Mesothelial cell of epicardium (in vitro differentiated cells): ENCODE results near the gene GALNT13. TPM values are rescaled to one million over a fixed set of nuclear protein-coding genes. Genes with fewer than 3 reads are reported as not detected.

Experiments
- DNase-seq, 2 experiments: peaks; one replicate each; pipeline ENCODE4 v3.0.0; 2021; ENCODE audit warnings: low spot score in 2 of 2; ENCODE audit not compliant: unreplicated experiment in 2 of 2
- H3K27ac Mint-ChIP-seq: 2 replicates; pipeline ENCODE4 v1.8.0; 2021; ENCODE audit warnings: mixed read lengths
- H3K27me3 Mint-ChIP-seq: 2 replicates; pipeline ENCODE4 v1.8.0; 2021; ENCODE audit warnings: low read depth, mixed read lengths
- H3K36me3 Mint-ChIP-seq: 2 replicates; pipeline ENCODE4 v1.8.0; 2021; ENCODE audit warnings: mixed read lengths
- H3K4me1 Mint-ChIP-seq: 2 replicates; pipeline ENCODE4 v1.8.0; 2021; ENCODE audit warnings: mixed read lengths
- H3K4me3 Mint-ChIP-seq: 2 replicates; pipeline ENCODE4 v1.8.0; 2021; ENCODE audit warnings: mild to moderate bottlenecking, moderate library complexity, mixed read lengths
- H3K9me3 Mint-ChIP-seq: 2 replicates; pipeline ENCODE4 v1.8.0; 2021; ENCODE audit warnings: mixed read lengths
- CTCF ChIP-seq: fragments of 200-600 bp; sonication (generic); IDR thresholded peaks from one replicate; pipeline ENCODE4 v1.5.0; 2021; ENCODE audit warnings: antibody characterized with exemption; ENCODE audit not compliant: unreplicated experiment
- total RNA-seq: library from RNA; stranded (reverse); gene quantifications from 3 replicates; pipeline ENCODE4 v1.2.1, GENCODE V29; 2021

GALNT13 gene
- total RNA-seq, 1 donor from 2014 or later = 15.8 TPM

DNA sequence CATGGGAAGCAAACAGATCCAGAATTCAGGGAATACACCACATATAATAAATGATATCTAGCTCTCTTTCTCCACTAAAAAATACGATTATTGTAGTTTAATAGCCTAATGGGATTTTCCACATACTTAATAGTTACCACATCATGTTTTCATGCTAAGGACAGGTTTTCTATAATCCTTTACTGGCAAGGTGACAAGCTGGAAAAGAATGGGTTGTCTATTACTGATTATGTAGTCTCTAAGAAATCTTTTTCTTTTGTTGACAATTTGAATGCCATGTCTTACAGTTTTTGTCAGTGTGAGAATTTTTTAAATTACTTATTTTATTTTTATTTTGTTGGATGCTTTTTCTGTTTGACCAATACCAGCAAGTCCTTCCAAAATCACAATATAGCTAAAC, 177.8 kb downstream of the GALNT13 start:
- Mint-ChIP-seq H3K4me3 (no peak overlapping the region), H3K4me1 (peaks cover 16% of the 10 kb centered on the region), H3K27me3 (no peaks in the 10 kb centered on the region), H3K36me3 (no peaks in the 10 kb centered on the region), H3K9me3 (peaks cover 3% of the 10 kb centered on the region), H3K27ac (no peak overlapping the region)
- DNase-seq = no peak
- TF ChIP-seq CTCF = no peak

- no peak for TF ChIP-seq CTCF
- no peak overlapping the region for H3K4me3 Mint-ChIP-seq
- no peaks in the 10 kb centered on the region for H3K27me3 Mint-ChIP-seq
- no peak for DNase-seq
- no peaks in the 10 kb centered on the region for H3K4me1 Mint-ChIP-seq
- no peak overlapping the region for H3K27ac Mint-ChIP-seq
- peaks cover 16% of the 10 kb centered on the region for H3K36me3 Mint-ChIP-seq
- H3K9me3 Mint-ChIP-seq = peaks cover 27% of the 10 kb centered on the region
Observed at GRCh38 chr2:154067124-154067523, 195.4 kb downstream of the GALNT13 start.

- Mint-ChIP-seq H3K27ac (no peak overlapping the region), H3K4me1 (peaks cover 2% of the 10 kb centered on the region), H3K27me3 (no peaks in the 10 kb centered on the region), H3K9me3 (peaks cover 12% of the 10 kb centered on the region), H3K36me3 (no peaks in the 10 kb centered on the region), H3K4me3 (no peak overlapping the region)
- no peak for TF ChIP-seq CTCF
- no peak for DNase-seq
Observed at GRCh38 chr2:154078926-154079325, 207.2 kb downstream of the GALNT13 start.

DNA sequence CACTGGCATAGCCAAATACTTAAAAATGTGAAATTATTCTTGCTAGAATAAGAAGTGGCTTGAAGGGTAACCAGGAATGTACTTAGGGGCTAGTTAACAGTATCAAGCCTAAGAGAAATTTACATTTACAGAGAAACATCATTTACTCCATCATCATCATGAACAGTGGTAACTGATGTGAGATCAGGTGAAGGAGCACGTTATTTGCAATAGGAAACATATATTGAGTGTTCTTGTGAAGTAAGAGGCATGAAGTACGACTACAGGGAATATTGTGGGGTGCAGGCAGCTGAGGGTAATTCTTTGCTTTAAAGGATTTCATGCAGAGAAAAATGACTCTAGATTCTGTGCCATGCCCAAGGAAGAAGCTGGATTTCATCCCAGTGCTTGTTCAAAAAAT, 220.8 kb downstream of the GALNT13 start:
- no peak overlapping the region for H3K4me3 Mint-ChIP-seq
- no peaks in the 10 kb centered on the region for H3K9me3 Mint-ChIP-seq
- no peak for TF ChIP-seq CTCF
- no peaks in the 10 kb centered on the region for H3K4me1 Mint-ChIP-seq
- no peak for DNase-seq
- H3K27ac Mint-ChIP-seq = no peak overlapping the region
- no peaks in the 10 kb centered on the region for H3K36me3 Mint-ChIP-seq
- H3K27me3 Mint-ChIP-seq = no peaks in the 10 kb centered on the region

DNA sequence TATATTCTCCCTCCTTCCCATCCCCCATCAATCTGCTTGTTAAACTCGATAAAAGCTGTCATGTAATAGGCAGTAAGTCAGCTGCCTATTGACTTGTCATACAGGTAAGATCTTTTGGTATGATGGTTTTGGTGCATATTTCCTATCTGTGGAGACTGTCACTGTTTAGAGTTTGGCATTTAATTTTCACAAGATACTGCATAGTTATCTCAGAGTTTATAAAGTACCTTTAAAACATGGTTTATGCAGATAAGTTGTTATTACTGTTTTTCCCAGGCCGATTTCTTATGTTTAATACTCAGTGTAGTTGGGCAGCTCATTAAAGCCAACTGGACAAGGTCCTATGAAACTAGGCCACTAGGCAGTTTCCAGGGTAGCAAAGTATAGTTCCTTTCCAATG, 222.1 kb downstream of the GALNT13 start:
- no peaks in the 10 kb centered on the region for H3K36me3 Mint-ChIP-seq
- no peaks in the 10 kb centered on the region for H3K4me1 Mint-ChIP-seq
- TF ChIP-seq CTCF = no peak
- no peak overlapping the region for H3K4me3 Mint-ChIP-seq
- no peak overlapping the region for H3K27ac Mint-ChIP-seq
- DNase-seq = no peak
- no peaks in the 10 kb centered on the region for H3K27me3 Mint-ChIP-seq
- no peaks in the 10 kb centered on the region for H3K9me3 Mint-ChIP-seq

GRCh38 chr2:154097833-154098398, 226.2 kb downstream of the GALNT13 start:
- H3K27me3 Mint-ChIP-seq = no peaks in the 10 kb centered on the region
- DNase-seq = no peak
- no peak for TF ChIP-seq CTCF
- H3K4me1 Mint-ChIP-seq = no peaks in the 10 kb centered on the region
- H3K4me3 Mint-ChIP-seq = no peak overlapping the region
- H3K9me3 Mint-ChIP-seq = peaks cover 9% of the 10 kb centered on the region
- H3K27ac Mint-ChIP-seq = no peak overlapping the region
- peaks cover 4% of the 10 kb centered on the region for H3K36me3 Mint-ChIP-seq
